ENCODE measurements around the gene ERBB3.

The ERBB3 gene

DNA sequence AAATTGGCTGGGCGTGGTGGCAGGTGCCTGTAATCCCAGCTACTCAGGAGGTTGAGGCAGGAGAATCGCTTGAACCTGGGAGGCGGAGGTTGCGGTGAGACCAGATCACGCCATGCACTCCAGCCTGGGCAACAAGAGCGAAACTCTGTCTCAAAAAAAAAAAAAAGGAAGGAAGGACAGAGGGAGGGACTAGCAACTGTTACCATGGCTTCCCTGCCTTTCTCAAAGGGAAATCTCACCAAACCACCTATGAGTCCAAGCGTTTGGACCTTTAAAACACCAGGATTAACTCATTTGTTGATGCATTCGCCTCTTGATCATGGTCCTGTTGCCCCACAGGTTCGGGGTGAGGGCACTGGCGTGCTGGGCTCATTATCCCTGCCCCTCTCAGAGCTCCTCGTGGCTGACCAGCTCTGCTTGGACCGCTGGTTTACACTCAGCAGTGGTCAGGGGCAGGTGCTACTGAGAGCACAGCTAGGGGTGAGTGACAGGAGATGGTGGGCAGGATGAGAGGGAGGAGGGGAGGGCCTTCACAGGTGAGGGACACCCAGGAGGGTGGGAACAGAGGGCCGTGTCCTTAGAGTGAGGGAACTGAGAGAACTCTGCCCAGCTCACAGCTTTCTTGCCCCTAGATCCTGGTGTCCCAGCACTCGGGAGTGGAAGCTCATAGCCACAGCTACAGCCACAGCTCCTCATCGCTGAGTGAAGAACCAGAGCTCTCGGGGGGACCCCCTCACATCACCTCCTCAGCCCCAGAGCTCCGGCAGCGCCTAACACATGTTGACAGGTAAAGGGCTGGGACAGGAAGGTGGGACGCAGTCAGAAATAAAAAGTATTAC is 62.2 kb downstream of the ERBB3 start:
- DNase-seq: no peak

DNA sequence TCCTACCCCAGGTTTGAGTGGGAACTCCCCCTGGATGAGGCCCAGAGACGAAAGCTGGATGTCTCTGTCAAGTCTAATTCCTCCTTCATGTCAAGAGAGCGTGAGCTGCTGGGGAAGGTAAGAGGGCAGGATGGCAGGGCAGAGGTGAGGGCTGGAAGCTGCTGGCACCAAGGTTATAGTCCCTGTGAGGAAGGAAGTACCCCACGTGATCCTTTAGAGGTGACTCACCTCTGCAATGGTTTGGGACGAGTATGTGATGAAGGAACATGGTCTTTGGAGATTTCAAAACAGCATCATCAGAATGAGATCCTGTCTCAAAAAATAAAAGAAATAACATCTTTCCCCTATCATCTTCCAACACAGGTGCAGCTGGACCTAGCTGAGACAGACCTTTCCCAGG is 63.3 kb downstream of the ERBB3 start:
- DNase-seq: no peak

DNA sequence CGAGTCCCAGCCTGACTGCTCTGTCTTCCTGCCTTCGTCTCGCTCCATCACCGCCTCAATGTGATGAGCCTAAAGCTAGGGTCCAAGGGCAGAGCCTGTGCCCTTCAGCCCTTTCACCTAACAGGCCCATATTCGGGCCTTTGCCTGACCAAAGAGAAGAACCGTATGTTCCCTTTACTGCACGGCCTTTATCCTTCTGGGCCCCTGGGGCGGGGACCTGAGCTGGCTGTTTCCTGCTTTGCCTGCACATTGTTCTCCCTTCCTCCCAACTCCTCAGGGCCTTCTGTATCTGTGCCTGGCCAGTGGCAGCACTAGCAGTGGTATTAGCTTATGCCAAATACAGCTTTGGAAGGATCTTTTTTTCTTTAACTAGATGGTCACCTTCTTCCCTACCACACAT is 63.9 kb downstream of the ERBB3 start:
- DNase-seq: no peak

DNA sequence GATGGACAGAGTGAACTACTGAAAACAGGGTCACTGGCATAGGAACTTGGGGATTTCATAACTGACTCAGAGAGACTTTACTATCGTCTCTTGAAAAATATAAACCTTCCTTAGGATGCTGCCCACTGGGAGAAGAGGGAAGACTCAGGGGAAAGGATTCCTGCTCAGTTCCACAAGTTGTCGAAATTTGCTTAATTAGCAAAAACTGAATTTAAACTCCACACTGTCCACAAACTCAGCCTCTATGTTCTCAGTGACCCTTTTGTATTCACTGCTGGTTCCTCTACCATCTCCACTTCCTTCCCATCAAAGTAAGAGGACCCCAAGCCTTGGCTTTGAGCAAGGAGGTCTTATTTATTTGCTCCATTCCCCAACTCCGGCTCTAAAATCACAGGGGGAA is 65.3 kb downstream of the ERBB3 start:
- DNase-seq: no peak

DNA sequence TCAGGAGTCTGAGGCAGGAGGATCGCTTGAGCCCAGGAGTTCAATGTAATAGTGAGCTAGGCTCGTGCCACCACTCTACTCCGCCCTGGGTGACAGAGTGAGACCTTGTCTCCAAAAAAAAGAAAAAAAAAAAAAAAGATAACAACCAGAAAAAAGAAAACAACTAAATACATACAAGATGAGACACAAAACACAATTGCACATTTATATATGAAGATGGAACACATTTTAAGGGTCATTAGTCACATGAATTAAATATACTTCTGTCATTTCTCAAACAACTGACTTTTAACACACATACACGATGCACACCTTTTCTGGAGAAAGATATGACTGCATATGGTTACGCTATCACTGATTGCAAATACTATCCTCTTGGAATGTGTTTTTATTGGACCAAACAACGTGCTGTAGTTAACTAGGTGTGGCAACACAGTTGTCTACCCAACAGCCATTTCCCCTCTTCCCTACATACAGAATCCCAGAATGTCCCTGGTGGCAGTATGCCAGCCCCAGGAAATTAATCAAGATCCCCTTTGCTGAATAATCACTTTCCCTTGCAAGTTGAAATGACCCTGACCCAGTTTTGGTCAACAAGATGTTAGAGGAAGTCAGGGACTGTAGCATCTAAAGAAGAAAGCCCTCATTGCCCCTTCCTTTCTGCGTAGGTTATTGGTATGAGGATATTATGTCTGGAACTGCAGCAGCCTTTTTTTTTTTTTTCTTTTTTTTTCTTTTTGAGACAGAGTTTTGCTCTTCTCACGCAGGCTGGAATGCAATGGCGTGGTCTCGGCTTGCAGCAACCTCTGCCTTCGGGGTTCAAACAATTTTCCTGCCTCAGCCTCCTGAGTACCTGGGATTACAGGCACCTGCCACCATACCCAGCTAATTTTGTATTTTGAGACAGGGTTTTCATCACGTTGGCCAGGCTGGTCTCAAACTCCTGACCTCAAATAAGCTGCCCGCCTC is 66.8 kb downstream of the ERBB3 start:
- DNase-seq: no peak

DNA sequence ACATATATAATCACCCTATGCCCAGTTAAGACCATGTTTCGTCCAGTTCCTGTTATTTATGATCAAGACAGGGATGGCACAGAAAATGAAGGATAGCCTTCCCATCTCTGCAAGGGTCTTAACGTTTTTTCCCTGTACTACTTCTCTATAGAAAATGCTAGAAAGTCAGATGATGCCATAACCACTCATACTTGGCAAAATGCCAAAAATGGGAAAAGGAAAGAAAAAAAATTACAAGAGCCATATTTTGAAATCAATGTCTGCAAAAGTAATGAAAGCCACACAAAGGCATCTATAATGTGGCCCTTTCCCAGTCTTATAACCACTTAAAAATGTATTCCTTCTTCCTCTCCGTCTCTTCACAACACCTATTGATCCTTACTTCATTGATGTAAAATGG is 70.6 kb downstream of the ERBB3 start:
- DNase-seq: peak; percentile 51

DNA sequence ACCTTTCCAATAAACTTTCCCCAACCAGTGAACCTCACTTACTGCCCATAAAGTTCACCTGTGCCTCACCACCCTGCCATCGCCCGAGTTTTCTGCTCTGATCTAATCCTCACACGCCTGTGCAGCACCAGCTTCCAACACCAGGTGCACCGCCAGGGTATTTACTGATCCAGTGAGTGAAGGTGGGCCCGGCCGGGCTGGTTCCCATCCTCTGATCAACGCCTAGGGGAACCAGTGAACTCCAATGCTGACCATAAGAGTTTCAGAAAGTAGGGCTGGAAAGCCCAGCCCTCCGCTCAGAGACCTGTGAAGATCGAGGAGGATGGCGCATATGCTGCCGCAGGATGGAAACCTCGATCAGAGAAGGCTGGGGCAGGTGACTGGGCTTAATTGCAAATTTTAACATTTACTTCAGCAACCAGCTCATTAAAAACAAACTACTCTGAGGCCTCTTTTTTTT is 71.7 kb downstream of the ERBB3 start:
- peak; percentile 80 for DNase-seq

DNA sequence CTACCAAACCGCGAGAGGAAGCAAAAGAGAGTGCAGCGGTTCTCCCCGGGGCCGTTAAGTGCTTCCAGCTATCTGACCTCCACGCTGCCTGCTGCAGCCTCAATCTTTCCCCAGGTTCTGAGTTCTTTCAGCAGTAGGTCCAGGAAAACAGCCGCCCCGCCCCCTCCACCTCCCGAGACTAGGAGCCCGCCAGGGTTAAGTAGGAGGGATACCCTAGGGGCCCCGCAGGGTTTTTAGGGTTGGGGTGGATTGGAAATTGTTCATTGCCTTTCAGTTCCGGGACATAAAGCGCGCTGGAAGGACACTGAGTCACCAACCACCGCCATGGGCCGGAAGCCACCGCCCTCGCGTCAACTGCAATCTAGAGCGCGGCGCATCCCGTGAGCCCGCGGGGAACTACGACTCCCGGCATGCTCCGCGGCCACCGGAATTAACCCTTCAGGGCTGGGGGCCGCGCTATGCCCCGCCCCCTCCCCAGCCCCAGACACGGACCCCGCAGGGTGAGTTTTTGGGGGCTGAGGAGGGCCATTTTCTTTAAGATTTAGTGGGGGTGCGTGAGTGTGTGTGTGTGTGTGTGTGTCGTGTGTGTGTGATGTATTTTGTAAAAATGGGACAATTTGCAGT is 72.3 kb downstream of the ERBB3 start, which contains the start of gene MYL6B:
TSS of gene MYL6B (plus strand) at position 456 of the 624 bp plus-strand sequence. CDS start 1,332 bp downstream, outside the sequence.
- peak; percentile 93 for DNase-seq
